H1 (cell line): Measurements from ENCODE around the gene PSD2.

Experiments
- BACH1 ChIP-seq: IDR thresholded peaks from 2 replicates; pipeline ENCODE4 v1.6.1; 2012; ENCODE audit warnings: low read length, improper control_type of control experiment
- BCL11A ChIP-seq, 2 experiments: IDR thresholded peaks; one replicate each; pipeline ENCODE4 v1.6.1; 2011; ENCODE audit warnings: low read depth in 2 of 2, low read length in 2 of 2, mild to moderate bottlenecking in 2 of 2
- CEBPB ChIP-seq: IDR thresholded peaks from 2 replicates; pipeline ENCODE4 v1.6.1; 2012; ENCODE audit warnings: low read depth, low read length
- CTCF ChIP-seq, 3 experiments: IDR thresholded peaks; 1 replicate in 2 of 3; 2 replicates in 1 of 3; pipeline versions ENCODE4 v1.5.1 to v1.6.1; 2011; ENCODE audit warnings: low read length in 3 of 3, mild to moderate bottlenecking in 3 of 3, inconsistent platforms in 2 of 3, low read depth in 1 of 3, moderate library complexity in 1 of 3; ENCODE audit not compliant: insufficient read depth in 1 of 3; ENCODE audit errors: control extremely low read depth in 1 of 3
- MAX ChIP-seq: IDR thresholded peaks from 2 replicates; pipeline ENCODE4 v1.6.1; 2012; ENCODE audit warnings: inconsistent platforms
- NRF1 ChIP-seq: IDR thresholded peaks from 2 replicates; pipeline ENCODE4 v1.6.1; 2011; ENCODE audit warnings: mild to moderate bottlenecking, low read depth, low read length, improper control_type of control experiment
- POLR2A ChIP-seq, 2 experiments: IDR thresholded peaks; 1 replicate in 1 of 2; 2 replicates in 1 of 2; pipeline ENCODE4 v1.6.1; 2011; ENCODE audit warnings: low read depth in 2 of 2, low read length in 2 of 2, mild to moderate bottlenecking in 2 of 2; ENCODE audit errors: control extremely low read depth in 1 of 2
- RXRA ChIP-seq: IDR thresholded peaks from 2 replicates; pipeline ENCODE4 v1.6.1; 2011; ENCODE audit warnings: low read depth, mild to moderate bottlenecking, low read length, moderate library complexity; ENCODE audit not compliant: insufficient read depth

DNA sequence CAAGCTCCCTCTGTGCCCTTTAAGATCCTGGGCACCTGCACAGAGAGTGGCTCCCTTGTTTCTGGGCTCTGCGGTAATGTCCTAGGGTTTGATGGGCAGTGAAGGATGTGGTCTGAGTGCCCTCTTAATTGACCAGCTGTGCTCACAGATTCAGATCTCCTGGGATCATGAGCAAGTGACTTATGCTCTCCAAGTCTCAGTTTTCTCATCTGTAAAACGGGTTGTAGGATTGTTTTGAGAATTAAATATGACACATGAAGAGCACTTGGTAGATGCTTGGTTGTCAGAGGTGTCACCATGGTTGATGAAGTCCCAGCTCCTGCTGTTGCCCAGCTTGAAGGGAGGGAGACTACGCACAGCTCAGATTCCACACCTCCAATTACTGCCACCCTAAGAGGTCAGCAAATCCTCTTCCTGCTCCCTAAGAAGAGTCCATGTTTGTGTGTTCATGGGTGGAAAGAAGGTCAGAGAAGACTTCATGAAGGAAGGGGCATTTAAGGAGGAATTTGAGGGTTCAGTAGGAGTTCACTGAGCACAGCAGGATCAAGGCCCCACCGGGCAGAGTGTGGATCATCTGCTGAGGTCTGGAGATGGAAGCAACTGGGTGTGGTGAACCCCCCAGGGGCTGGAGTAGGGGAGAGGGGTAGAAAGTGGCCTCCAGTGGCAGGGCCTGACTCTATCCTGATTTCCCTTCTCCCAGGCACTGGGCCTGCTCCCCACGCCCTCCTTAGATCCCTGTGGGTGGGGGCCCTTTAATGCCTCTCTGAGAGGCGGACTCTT, 1.4 kb upstream of the PSD2 start:
- TF ChIP-seq BCL11A (IDR thresholded peaks at IDR 0.05; ENCODE audit: low read depth in 2 of 2, low read length in 2 of 2) (no peak), MAX (no peak), POLR2A (IDR thresholded peaks at IDR 0.05; ENCODE audit: control extremely low read depth in 1 of 2, low read depth in 2 of 2, low read length in 2 of 2) (no peak), BACH1 (no peak), CEBPB (no peak), CTCF (IDR thresholded peaks at IDR 0.05; ENCODE audit: control extremely low read depth in 1 of 3, insufficient read depth in 1 of 3, low read depth in 1 of 3, low read length in 3 of 3) (no peak), NRF1 (no peak), RXRA (no peak)
